Heart left ventricle (tissue), 13 donors: ENCODE results near the gene CAPN12.

Experiments used
- POLR2A ChIP-seq, 2 donors: fragments of 450-650 bp; IDR thresholded peaks; one replicate each; pipeline ENCODE4 v1.6.1; 2017; ENCODE audit warnings: antibody characterized with exemption in 2 of 2, mild to moderate bottlenecking in 2 of 2, moderate library complexity in 2 of 2
- TF ChIP-seq, protein P1 (sequence below), 12 donors: fragments of 200-600 bp; sonication (generic) in 4 of 12; IDR thresholded peaks; one replicate each; pipeline versions ENCODE4 v1.5.0 to v1.8.0; 2018 to 2022; ENCODE audit warnings: antibody characterized with exemption in 12 of 12, mild to moderate bottlenecking in 5 of 12
- donor health status: ischemic (EF 13 %, LVEDD 7.1; RV severe dilation, severe dysfunction).
- donor health status: DM: no; HTN: yes; CAD: no.
- donor health status: DM: no; HTN: no; CAD: no.
- donor health status: ischemic (EF 25% LVEDD 6.9; RV normal size, moderate dysfunction).
- donor health status: ischemic (EF 25% LVEDD 5.7; RV mildly dilated, moderate dysfunction).
- donor health status: ischemic (EF 35%, LVEDD 5.7; RV mildly dilated, moderate dysfunction).
- donor health status: nonischemic (EF 11% LVEDD 7.7; RV severe dilation, severe dysfunction).
- donor health status: DM: yes; HTN: yes; CAD: no.
- donor health status: PGD.
- donor health status: ischemic (EF 29% LVEDD 5.4; RV normal size, mild dysfunction).
- donor health status: nonischemic (EF 23%, LVEDD 6.1; RV moderate dilation, normal function).

DNA sequence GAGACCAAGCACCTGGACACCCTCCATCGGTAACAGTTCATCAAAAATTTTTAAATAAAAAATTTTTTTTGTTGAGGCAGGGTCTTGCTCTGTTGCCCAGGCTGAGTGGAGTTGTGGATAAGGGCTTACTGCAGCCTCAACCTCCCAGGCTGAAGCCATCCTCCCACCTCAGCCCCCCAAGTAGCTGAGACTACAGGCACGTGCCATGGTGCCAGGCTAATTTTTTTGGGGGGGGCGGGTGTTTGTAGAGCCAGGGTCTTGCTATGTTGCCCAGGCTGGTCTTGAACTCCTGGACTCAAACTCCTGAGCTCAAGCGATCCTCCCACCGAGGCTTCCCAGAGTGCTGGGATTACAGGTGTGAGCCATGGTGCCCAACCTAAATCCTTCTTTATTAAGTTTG is 49.4 kb upstream of the CAPN12 start:
- TF ChIP-seq, protein P1, sequence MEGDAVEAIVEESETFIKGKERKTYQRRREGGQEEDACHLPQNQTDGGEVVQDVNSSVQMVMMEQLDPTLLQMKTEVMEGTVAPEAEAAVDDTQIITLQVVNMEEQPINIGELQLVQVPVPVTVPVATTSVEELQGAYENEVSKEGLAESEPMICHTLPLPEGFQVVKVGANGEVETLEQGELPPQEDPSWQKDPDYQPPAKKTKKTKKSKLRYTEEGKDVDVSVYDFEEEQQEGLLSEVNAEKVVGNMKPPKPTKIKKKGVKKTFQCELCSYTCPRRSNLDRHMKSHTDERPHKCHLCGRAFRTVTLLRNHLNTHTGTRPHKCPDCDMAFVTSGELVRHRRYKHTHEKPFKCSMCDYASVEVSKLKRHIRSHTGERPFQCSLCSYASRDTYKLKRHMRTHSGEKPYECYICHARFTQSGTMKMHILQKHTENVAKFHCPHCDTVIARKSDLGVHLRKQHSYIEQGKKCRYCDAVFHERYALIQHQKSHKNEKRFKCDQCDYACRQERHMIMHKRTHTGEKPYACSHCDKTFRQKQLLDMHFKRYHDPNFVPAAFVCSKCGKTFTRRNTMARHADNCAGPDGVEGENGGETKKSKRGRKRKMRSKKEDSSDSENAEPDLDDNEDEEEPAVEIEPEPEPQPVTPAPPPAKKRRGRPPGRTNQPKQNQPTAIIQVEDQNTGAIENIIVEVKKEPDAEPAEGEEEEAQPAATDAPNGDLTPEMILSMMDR (IDR thresholded peaks at IDR 0.05): no peak
- TF ChIP-seq POLR2A (IDR thresholded peaks at IDR 0.05): no peak
